IMR-90 (cell line): ENCODE data around the gene TESK2. TPM values are rescaled to one million over a fixed set of nuclear protein-coding genes. Genes with fewer than 3 reads are reported as not detected.
A peak's percentile ranks its signal among the peaks of the same experiment; 100 is the strongest.

Experiments
- ATAC-seq: fragments of 200-7000 bp; cut with Tn5 transposase; 2 replicates; pipeline ENCODE4 v1.9.1; 2020; ENCODE audit warnings: low read depth, mild to moderate bottlenecking, moderate library complexity
- BruUV-seq: library from RNA; stranded (reverse); fragments of 400-500 nt; replicated peaks from 2 replicates; lab custom pipeline; 2021; lab: Mats Ljungman, UMichigan
- CTCF ChIA-PET: fragments of 300-600 bp; formaldehyde crosslinking; extraction: SDS; loops from one replicate; lab custom pipeline; 2021; ENCODE audit warnings: antibody characterized with exemption; lab: Yijun Ruan, JAX
- POLR2A ChIA-PET: fragments of 300-600 bp; sonication (Branson Sonifier 250); formaldehyde crosslinking; loops from one replicate; lab custom pipeline; 2022; ENCODE audit warnings: antibody characterized with exemption; ENCODE audit not compliant: unreplicated experiment; lab: Charles Lee
- DNase-seq: peaks from one replicate; pipeline ENCODE4 v3.0.0; 2013
- H2AFZ ChIP-seq: replicated peaks from 2 replicates; pipeline ENCODE3; 2013; ENCODE audit warnings: low read length, mild to moderate bottlenecking; ENCODE audit not compliant: poor library complexity
- H2AK5ac ChIP-seq: 2 replicates; pipeline ENCODE4 v1.6.1; 2013; ENCODE audit warnings: low read depth, low read length, inconsistent platforms
- H2AK9ac ChIP-seq: replicated peaks from 2 replicates; pipeline ENCODE3; 2013; ENCODE audit warnings: mild to moderate bottlenecking, low read depth, low read length, moderate library complexity; ENCODE audit not compliant: poor library complexity
- H2BK120ac ChIP-seq: 2 replicates; pipeline ENCODE4 v1.6.1; 2013; ENCODE audit warnings: low read depth, low read length, inconsistent platforms
- H2BK15ac ChIP-seq: 3 replicates; pipeline ENCODE4 v1.6.1; 2013; ENCODE audit warnings: low read depth, low read length, inconsistent platforms
- H2BK20ac ChIP-seq: 2 replicates; pipeline ENCODE4 v1.6.1; 2013; ENCODE audit warnings: low read depth, mild to moderate bottlenecking, inconsistent platforms, low read length, moderate library complexity
- H2BK5ac ChIP-seq: 2 replicates; pipeline ENCODE4 v1.6.1; 2013; ENCODE audit warnings: mild to moderate bottlenecking, low read depth, low read length, inconsistent platforms; ENCODE audit not compliant: poor library complexity, severe bottlenecking
- H3K14ac ChIP-seq: replicated peaks from 2 replicates; pipeline ENCODE4 v1.6.1; 2013; ENCODE audit warnings: low read depth, low read length, inconsistent platforms
- H3K18ac ChIP-seq: 2 replicates; pipeline ENCODE4 v1.6.1; 2013; ENCODE audit warnings: low read depth, low read length, control low read depth
- H3K23ac ChIP-seq: 2 replicates; pipeline ENCODE4 v1.6.1; 2013; ENCODE audit warnings: low read depth, low read length, inconsistent platforms
- H3K27ac ChIP-seq: 2 replicates; pipeline ENCODE4 v1.5.1; 2013; ENCODE audit warnings: mild to moderate bottlenecking, control low read depth, low read length; ENCODE audit not compliant: insufficient read depth
- H3K27me3 ChIP-seq: 2 replicates; pipeline ENCODE4 v1.6.1; 2013; ENCODE audit warnings: low read length; ENCODE audit not compliant: control insufficient read depth, insufficient read depth
- H3K36me3 ChIP-seq: 2 replicates; pipeline ENCODE4 v1.6.1; 2013; ENCODE audit warnings: low read length, mixed read lengths; ENCODE audit not compliant: control insufficient read depth, insufficient read depth
- H3K4ac ChIP-seq: 2 replicates; pipeline ENCODE4 v1.6.1; 2013; ENCODE audit warnings: low read depth, low read length, inconsistent platforms
- H3K4me1 ChIP-seq: 2 replicates; pipeline ENCODE4 v1.6.1; 2013; ENCODE audit warnings: low read length, mixed read lengths; ENCODE audit not compliant: control insufficient read depth, insufficient read depth
- H3K4me2 ChIP-seq: 2 replicates; pipeline ENCODE4 v1.6.1; 2013; ENCODE audit warnings: low read depth, mild to moderate bottlenecking, control low read depth, low read length, moderate library complexity
- H3K4me3 ChIP-seq: 2 replicates; pipeline ENCODE4 v1.5.1; 2013; ENCODE audit warnings: low read depth, mild to moderate bottlenecking, control low read depth, low read length, moderate library complexity; ENCODE audit not compliant: insufficient read depth
- H3K56ac ChIP-seq: 2 replicates; pipeline ENCODE4 v1.6.1; 2013; ENCODE audit warnings: low read length, inconsistent platforms; ENCODE audit not compliant: insufficient read depth; ENCODE audit errors: extremely low read depth
- H3K79me1 ChIP-seq, 2 experiments: 2 replicates each; pipeline ENCODE4 v1.6.1; 2013; ENCODE audit warnings: low read length in 2 of 2, inconsistent platforms in 1 of 2, low read depth in 1 of 2
- H3K9ac ChIP-seq: 2 replicates; pipeline ENCODE4 v1.6.1; 2013; ENCODE audit warnings: low read depth, low read length, control low read depth
- H3K9me1 ChIP-seq: 2 replicates; pipeline ENCODE4 v1.6.1; 2013; ENCODE audit warnings: low read length, inconsistent platforms; ENCODE audit not compliant: insufficient read depth
- H3K9me3 ChIP-seq: 2 replicates; pipeline ENCODE4 v1.6.1; 2013; ENCODE audit warnings: low read length; ENCODE audit not compliant: control insufficient read depth, insufficient read depth
- H4K20me1 ChIP-seq: 2 replicates; pipeline ENCODE4 v1.6.1; 2013; ENCODE audit warnings: low read length, inconsistent platforms; ENCODE audit not compliant: insufficient read depth
- H4K5ac ChIP-seq: 2 replicates; pipeline ENCODE4 v1.6.1; 2013; ENCODE audit warnings: mild to moderate bottlenecking, low read depth, low read length, control low read depth
- H4K8ac ChIP-seq, 2 experiments: 2 replicates each; pipeline ENCODE4 v1.6.1; 2013; ENCODE audit warnings: low read depth in 2 of 2, low read length in 2 of 2, control low read depth in 1 of 2, inconsistent platforms in 1 of 2
- H4K91ac ChIP-seq: 2 replicates; pipeline ENCODE4 v1.6.1; 2013; ENCODE audit warnings: low read depth, low read length, inconsistent platforms; ENCODE audit not compliant: insufficient read depth
- BHLHE40 ChIP-seq: fragments of 150-350 bp; IDR thresholded peaks from 2 replicates; pipeline ENCODE4 v1.6.1; 2016; ENCODE audit warnings: mild to moderate bottlenecking, low read depth, low read length
- CEBPB ChIP-seq: IDR thresholded peaks from 2 replicates; pipeline ENCODE4 v1.6.1; 2012; ENCODE audit warnings: low read depth, low read length, improper control_type of control experiment
- CHD1 ChIP-seq: IDR thresholded peaks from 2 replicates; pipeline ENCODE4 v1.6.1; 2012; ENCODE audit warnings: low read depth, low read length, improper control_type of control experiment
- ELK1 ChIP-seq: fragments of 150-350 bp; IDR thresholded peaks from 2 replicates; pipeline ENCODE4 v1.6.1; 2016; ENCODE audit warnings: low read depth, mild to moderate bottlenecking, low read length, moderate library complexity, borderline replicate concordance
- FOS ChIP-seq: fragments of 150-350 bp; IDR thresholded peaks from 2 replicates; pipeline ENCODE4 v1.6.1; 2016; ENCODE audit warnings: low read depth, low read length
- MAFK ChIP-seq: IDR thresholded peaks from 2 replicates; pipeline ENCODE4 v1.6.1; 2012; ENCODE audit warnings: low read depth, low read length, improper control_type of control experiment
- MAZ ChIP-seq: IDR thresholded peaks from 2 replicates; pipeline ENCODE4 v1.6.1; 2012; ENCODE audit warnings: low read depth, mild to moderate bottlenecking, low read length, improper control_type of control experiment, moderate library complexity, borderline replicate concordance
- MXI1 ChIP-seq: IDR thresholded peaks from 2 replicates; pipeline ENCODE4 v1.6.1; 2012; ENCODE audit warnings: low read depth, mild to moderate bottlenecking, low read length, moderate library complexity, borderline replicate concordance
- NFE2L2 ChIP-seq: fragments of 150-350 bp; IDR thresholded peaks from 2 replicates; pipeline ENCODE4 v1.6.1; 2016; ENCODE audit warnings: low read depth, mild to moderate bottlenecking, low read length
- POLR2A ChIP-seq: IDR thresholded peaks from 2 replicates; pipeline ENCODE4 v1.6.1; 2012; ENCODE audit warnings: mild to moderate bottlenecking, low read depth, low read length
- RAD21 ChIP-seq: IDR thresholded peaks from 2 replicates; pipeline ENCODE4 v1.6.1; 2012; ENCODE audit warnings: low read length, improper control_type of control experiment
- RCOR1 ChIP-seq: IDR thresholded peaks from 2 replicates; pipeline ENCODE4 v1.6.1; 2012; ENCODE audit warnings: mild to moderate bottlenecking, low read length, improper control_type of control experiment; ENCODE audit not compliant: insufficient replicate concordance
- RFX5 ChIP-seq: IDR thresholded peaks from 2 replicates; pipeline ENCODE4 v1.8.0; 2012; ENCODE audit warnings: low read depth, mild to moderate bottlenecking, low read length, moderate library complexity
- SMC3 ChIP-seq: fragments of 150-350 bp; IDR thresholded peaks from 2 replicates; pipeline ENCODE4 v1.6.1; 2016; ENCODE audit warnings: low read depth, mild to moderate bottlenecking, antibody characterized with exemption, low read length, moderate library complexity
- USF2 ChIP-seq: fragments of 150-350 bp; IDR thresholded peaks from 2 replicates; pipeline ENCODE4 v1.6.1; 2017; ENCODE audit warnings: mild to moderate bottlenecking, antibody characterized with exemption, low read length, low read depth
- WGBS, 2 experiments: methylation state at CpG; one replicate each; pipeline versions ENCODE4 v1.1.5 to v1.1.7; 2013; ENCODE audit warnings: missing lambda C conversion rate in 2 of 2; ENCODE audit not compliant: insufficient read length in 1 of 2; ENCODE audit errors: extremely low coverage in 2 of 2; 5-methylcytosine and 5-hydroxymethylcytosine counted together
- dilution Hi-C: fragments of 300-500 bp; cut with HindIII; formaldehyde crosslinking; loops from one replicate; pipeline ENCODE4 v1.14.3; 2018; ENCODE audit warnings: low sequenced_read_pairs; ENCODE audit not compliant: unreplicated experiment
- in situ Hi-C: fragments of 300-500 bp; cut with MboI; formaldehyde crosslinking; loops from 3 replicates; pipeline ENCODE4 v1.14.3; 2019; ENCODE audit warnings: low sequenced_read_pairs, inconsistent platforms, mixed read lengths
- intact Hi-C: fragments of 100-400 bp; cut with micrococcal nuclease; formaldehyde crosslinking; loops from 2 replicates; pipeline ENCODE4 v1.10.0; 2022
- polyA plus RNA-seq, 3 experiments: library from polyadenylated mRNA; depleted of rRNA; stranded (reverse); fragments of >200 nt; gene quantifications; 2 replicates each; pipeline ENCODE4 v1.2.3, GENCODE V29; 2012; ENCODE audit warnings: low replicate concordance in 1 of 3
- total RNA-seq: library from RNA; depleted of rRNA; stranded (reverse); fragments of >200 nt; gene quantifications from 2 replicates; pipeline ENCODE4 v1.2.3, GENCODE V29; 2012

Gene TESK2
- total and polyA plus RNA-seq, 2 of the 4 experiments (the other 2 are of a cell fraction) = 0.90 to 1.3 TPM

- Histone ChIP-seq H3K9me1 (0 out of 2 replicates have a peak, but pooled peaks cover 8% of the 10 kb centered on the region), H3K79me1 (peaks cover 11 to 62% of the 10 kb centered on the region in 2 experiments), H3K9me3 (no peaks in the 10 kb centered on the region), H2BK120ac (no peak overlapping the region), H3K36me3 (peaks cover 42% of the 10 kb centered on the region), H3K18ac (no peak overlapping the region), H3K4ac (no peak overlapping the region), H3K14ac (no peak overlapping the region), H2AK5ac (no peak overlapping the region), H4K20me1 (peaks cover 71% of the 10 kb centered on the region), H3K4me1 (peaks cover 20% of the 10 kb centered on the region), H3K56ac (no peak overlapping the region), H3K27ac (peak overlapping the region; percentile 33; the same call in 1 of the 2 replicates), H3K4me2 (no peak overlapping the region; the same call in 1 of the 2 replicates), H3K27me3 (no peaks in the 10 kb centered on the region), H2BK15ac (no peak overlapping the region), H3K23ac (0 out of 2 replicates have a peak overlapping the region, but pooled peaks have one; percentile 14), H2BK20ac (no peak overlapping the region), H3K9ac (no peak overlapping the region), H2BK5ac (no peak overlapping the region), H2AK9ac (no peak overlapping the region), H3K4me3 (no peak overlapping the region), H4K8ac (0 out of 4 replicates have a peak overlapping the region, but pooled peaks of 1 of the 2 experiments have one; percentile 12), H4K5ac (no peak overlapping the region), H4K91ac (no peak overlapping the region), H2AFZ (no peak overlapping the region)
- dilution Hi-C loops = no loop called here
- no TSS peak for BruUV-seq
- CTCF ChIA-PET = no interaction called here
- no CpG with 5 or more reads among the region's 3 CpGs for WGBS, 2 experiments
- in situ Hi-C loops = loop anchor here (5.0 kb wide), 1 partner anchor 51 kb away; no protein-coding TSS in a partner anchor
- intact Hi-C loops = no loop called here
- DNase-seq (peak; percentile 41), ATAC-seq (peak; percentile 25)
- POLR2A ChIA-PET = no interaction called here
- TF ChIP-seq RCOR1 = no peak
- TF ChIP-seq POLR2A = no peak
- TF ChIP-seq NFE2L2 = no peak
- no peak for TF ChIP-seq MAZ
- TF ChIP-seq USF2 = no peak
- TF ChIP-seq CEBPB = no peak
- TF ChIP-seq FOS = no peak
- TF ChIP-seq MXI1 = no peak
- TF ChIP-seq BHLHE40 = no peak
- no peak for TF ChIP-seq CHD1
- TF ChIP-seq RFX5 = no peak
- TF ChIP-seq SMC3 = no peak
- no peak for TF ChIP-seq RAD21
- TF ChIP-seq MAFK = no peak
- TF ChIP-seq ELK1 = no peak
Measured at GRCh38 chr1:45516036-45516435, 25.1 kb upstream of the TESK2 start.
